ENCODE data around the gene GLI3. TPM values are rescaled to one million over a fixed set of nuclear protein-coding genes. Genes with fewer than 3 reads are reported as not detected.

Gene GLI3
- total and polyA plus RNA-seq, 2 of the 8 experiments (the other 6 are each of a cell fraction or from before 2014, with no cell fraction given) = 8.0 to 31.1 TPM

- Histone ChIP-seq H3K9ac (replicated peaks in 1 of 4; ENCODE audit: extremely low read depth in 1 of 4, low read depth in 3 of 4, low read length in 3 of 4) (no peak overlapping the region), H3K14ac (ENCODE audit: insufficient read length) (no peak overlapping the region), H4K91ac (replicated peaks; ENCODE audit: insufficient read length, low read length) (no peak overlapping the region), H2AFZ (ENCODE audit: low read length) (no peak overlapping the region), H4K8ac (ENCODE audit: extremely low read depth, insufficient read depth, low read length) (no peak overlapping the region), H2BK15ac (ENCODE audit: low read length) (no peak overlapping the region), H2BK5ac (ENCODE audit: low read depth, low read length) (no peak overlapping the region), H2BK20ac (ENCODE audit: low read length) (0 out of 2 replicates have a peak overlapping the region, but pooled peaks have one; percentile 24), H3K27ac (ENCODE audit: low read depth, low read length) (no peak overlapping the region), H3K36me3 (ENCODE audit: control insufficient read depth in 2 of 4, insufficient read depth in 4 of 4, low read length in 3 of 4) (peaks cover 0 to 19% (median 3%) of the 10 kb centered on the region in 4 experiments; a peak in 5 of 8 replicates), H3K23ac (ENCODE audit: insufficient read length) (no peak overlapping the region), H4K5ac (ENCODE audit: insufficient read length, low read depth, low read length) (no peak overlapping the region), H3K18ac (ENCODE audit: extremely low read depth, low read length) (no peak overlapping the region), H3K27me3 (replicated peaks in 1 of 4; ENCODE audit: control insufficient read depth in 3 of 4, extremely low read depth in 1 of 4, insufficient read depth in 3 of 4, low read length in 3 of 4) (no peaks in the 10 kb centered on the region), H2AK5ac (ENCODE audit: low read depth, low read length) (no peak overlapping the region), H3K79me2 (ENCODE audit: control insufficient read depth in 1 of 2, insufficient read depth in 2 of 2, low read length in 2 of 2) (no peaks in the 10 kb centered on the region), H3K56ac (replicated peaks; ENCODE audit: insufficient read length, low read depth, low read length) (no peak overlapping the region), H2BK120ac (replicated peaks; ENCODE audit: low read depth, low read length) (no peak overlapping the region), H4K20me1 (replicated peaks in 1 of 2; ENCODE audit: control insufficient read depth in 1 of 2, insufficient read depth in 2 of 2, low read length in 2 of 2) (no peaks in the 10 kb centered on the region), H3K23me2 (ENCODE audit: low read depth, low read length) (no peaks in the 10 kb centered on the region), H3K4me3 (ENCODE audit: extremely low read depth in 1 of 4, insufficient read depth in 2 of 4, low read depth in 3 of 4, low read length in 4 of 4) (no peak overlapping the region), H3K9me3 (ENCODE audit: insufficient read depth in 2 of 2, low read depth in 1 of 2, low read length in 1 of 2) (no peaks in the 10 kb centered on the region), H3K79me1 (ENCODE audit: low read depth, low read length) (no peaks in the 10 kb centered on the region), H2BK12ac (ENCODE audit: low read depth, low read length) (no peak overlapping the region), H3K4me1 (replicated peaks in 1 of 4; ENCODE audit: control insufficient read depth in 3 of 4, insufficient read depth in 4 of 4, low read length in 3 of 4) (peaks cover 6 to 26% (median 17%) of the 10 kb centered on the region in 4 experiments; a peak in 6 of 7 replicates), H3K4me2 (ENCODE audit: insufficient read depth in 1 of 2, low read depth in 2 of 2, low read length in 2 of 2) (peak overlapping the region in 1 of 2 experiments; percentile 2; a peak in 1 of 4 replicates), H3K4ac (replicated peaks; ENCODE audit: insufficient read length, low read depth, low read length) (no peak overlapping the region)
- 78% methylated on average over 6 of the region's 6 CpGs; no CpG with 5 or more reads in 1 of the 2 experiments for WGBS, 2 experiments (ENCODE audit: extremely low coverage in 1 of 2, insufficient coverage in 1 of 2, insufficient read length in 1 of 2, insufficient replicate concordance in 2 of 2, low coverage in 1 of 2, low lambda C conversion rate in 2 of 2, missing lambda C conversion rate in 1 of 2)
- TF ChIP-seq SAP30 (IDR thresholded peaks at IDR 0.05; ENCODE audit: insufficient read depth, insufficient replicate concordance, low read length) (no peak), CBX8 (IDR thresholded peaks at IDR 0.05; ENCODE audit: borderline replicate concordance, low read depth, low read length) (no peak), SP1 (IDR thresholded peaks at IDR 0.05; ENCODE audit: low read depth, low read length) (no peak), CHD1 (IDR thresholded peaks at IDR 0.05; ENCODE audit: low read depth, low read length) (no peak), EP300 (IDR thresholded peaks at IDR 0.05; ENCODE audit: borderline replicate concordance in 1 of 2, low read depth in 2 of 2, low read length in 2 of 2) (no peak), POLR2AphosphoS5 (IDR thresholded peaks at IDR 0.05; ENCODE audit: low read depth, low read length) (no peak), SP2 (IDR thresholded peaks at IDR 0.05; ENCODE audit: low read length) (no peak), RBBP5 (IDR thresholded peaks at IDR 0.05; ENCODE audit: borderline replicate concordance, low read depth, low read length) (no peak), E2F6 (IDR thresholded peaks at IDR 0.05) (no peak), SIN3A (conservative IDR thresholded peaks at IDR 0.05 in 1 of 2, IDR thresholded peaks at IDR 0.05 in 1 of 2; ENCODE audit: low read depth in 1 of 2, low read length in 2 of 2) (no peak), TCF12 (IDR thresholded peaks at IDR 0.05; ENCODE audit: low read depth, low read length) (no peak)
- DNase-seq (ENCODE audit: low read depth in 1 of 2, low spot score in 2 of 2) = no peak
- CTCF ChIA-PET (ENCODE audit: partially characterized antibody) = interaction anchor here (1.0 to 6.0 kb wide), 9 partner anchors 8 to 83 kb away, joined by 3 to 45 read pairs (median 6); no protein-coding TSS in a partner anchor
- POLR2A ChIA-PET (ENCODE audit: partially characterized antibody) = interaction anchor here (0.7 kb wide), 1 partner anchor 136 kb away, joined by 3 read pairs; no protein-coding TSS in a partner anchor
- no peak for FAIRE-seq
Observed at GRCh38 chr7:42026622-42027197, 210.3 kb downstream of the GLI3 start.
